OCI-LY3 (cell line): ENCODE data around the gene POU5F2.

Source experiments
- EZH2phosphoT487 ChIP-seq: fragments of 200-600 bp; shearing (Covaris generic); IDR thresholded peaks from 2 replicates; pipeline ENCODE4 v1.6.1; 2018; ENCODE audit warnings: antibody characterized with exemption, mixed run types, low read depth
- TF ChIP-seq, protein P1 (sequence below): fragments of 200-600, 300-600 bp; sonication (generic); IDR thresholded peaks from 2 replicates; pipeline ENCODE4 v1.5.1; 2014; ENCODE audit warnings: antibody characterized with exemption, low read length, low read depth

DNA sequence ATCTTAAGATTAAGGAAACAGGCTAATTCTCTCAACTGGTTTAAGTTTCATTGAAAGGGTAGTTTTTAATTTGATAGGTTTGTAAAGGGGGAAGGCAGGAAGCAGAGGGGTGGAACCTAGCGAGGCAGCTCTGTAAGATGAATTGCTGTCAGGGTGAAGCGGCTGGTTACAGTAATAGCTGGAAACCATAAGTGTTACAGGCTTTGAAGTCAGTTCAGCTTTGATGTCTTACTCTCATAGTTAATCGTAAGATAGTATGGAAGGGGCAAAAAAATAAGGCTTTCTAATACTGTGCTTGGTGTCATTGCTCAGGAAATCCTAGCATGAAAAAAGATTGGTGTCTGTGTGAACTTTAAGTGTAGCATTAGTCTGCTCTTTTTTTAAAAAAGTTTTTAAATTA is 20.3 kb downstream of the POU5F2 start:
- TF ChIP-seq, protein P1, sequence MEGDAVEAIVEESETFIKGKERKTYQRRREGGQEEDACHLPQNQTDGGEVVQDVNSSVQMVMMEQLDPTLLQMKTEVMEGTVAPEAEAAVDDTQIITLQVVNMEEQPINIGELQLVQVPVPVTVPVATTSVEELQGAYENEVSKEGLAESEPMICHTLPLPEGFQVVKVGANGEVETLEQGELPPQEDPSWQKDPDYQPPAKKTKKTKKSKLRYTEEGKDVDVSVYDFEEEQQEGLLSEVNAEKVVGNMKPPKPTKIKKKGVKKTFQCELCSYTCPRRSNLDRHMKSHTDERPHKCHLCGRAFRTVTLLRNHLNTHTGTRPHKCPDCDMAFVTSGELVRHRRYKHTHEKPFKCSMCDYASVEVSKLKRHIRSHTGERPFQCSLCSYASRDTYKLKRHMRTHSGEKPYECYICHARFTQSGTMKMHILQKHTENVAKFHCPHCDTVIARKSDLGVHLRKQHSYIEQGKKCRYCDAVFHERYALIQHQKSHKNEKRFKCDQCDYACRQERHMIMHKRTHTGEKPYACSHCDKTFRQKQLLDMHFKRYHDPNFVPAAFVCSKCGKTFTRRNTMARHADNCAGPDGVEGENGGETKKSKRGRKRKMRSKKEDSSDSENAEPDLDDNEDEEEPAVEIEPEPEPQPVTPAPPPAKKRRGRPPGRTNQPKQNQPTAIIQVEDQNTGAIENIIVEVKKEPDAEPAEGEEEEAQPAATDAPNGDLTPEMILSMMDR: no peak
- TF ChIP-seq EZH2phosphoT487: no peak
